SU-DHL-6 (cell line): Measurements from ENCODE around the gene ABCF2.

ENCODE experiments used
- EZH2phosphoT487 ChIP-seq: fragments of 200-600 bp; sonication (generic), shearing (Covaris generic); conservative IDR thresholded peaks from 2 replicates; pipeline ENCODE4 v1.6.1; 2018; ENCODE audit warnings: mild to moderate bottlenecking, antibody characterized with exemption, low read length, moderate library complexity, mixed read lengths
- TF ChIP-seq, protein P1 (sequence below): fragments of 200-600 bp; sonication (generic); IDR thresholded peaks from one replicate; pipeline ENCODE4 v1.5.1; 2017; ENCODE audit warnings: antibody characterized with exemption, mild to moderate bottlenecking, low read length, moderate library complexity; ENCODE audit not compliant: insufficient read depth, poor library complexity, severe bottlenecking

DNA sequence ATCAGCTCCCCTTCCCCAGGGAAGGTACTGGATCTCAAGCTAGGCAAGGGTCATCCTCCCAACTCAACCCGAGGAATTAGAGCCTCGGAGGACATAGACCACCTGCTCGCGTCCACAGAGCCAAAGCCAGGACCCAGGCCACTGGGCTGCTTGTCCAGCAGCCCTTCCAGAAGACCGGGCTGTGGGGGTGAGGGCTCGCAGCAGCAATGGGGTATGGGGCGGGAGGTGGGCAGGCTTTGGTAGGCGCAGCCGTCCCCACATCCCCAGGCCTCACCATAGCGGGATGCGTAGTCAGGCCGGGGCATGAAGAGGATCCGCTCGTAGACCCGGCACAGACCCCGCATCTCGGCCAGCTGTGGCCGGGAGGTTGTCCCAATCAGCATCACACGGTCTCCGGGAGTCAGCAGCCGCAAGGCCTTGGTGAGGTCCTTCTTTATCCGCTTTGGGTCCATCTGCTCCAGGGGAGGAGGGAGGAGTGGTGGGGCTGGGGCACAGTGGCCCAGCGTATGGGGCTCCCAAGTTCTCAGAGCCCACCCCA, 34.9 kb downstream of the ABCF2 start:
- TF ChIP-seq, protein P1, sequence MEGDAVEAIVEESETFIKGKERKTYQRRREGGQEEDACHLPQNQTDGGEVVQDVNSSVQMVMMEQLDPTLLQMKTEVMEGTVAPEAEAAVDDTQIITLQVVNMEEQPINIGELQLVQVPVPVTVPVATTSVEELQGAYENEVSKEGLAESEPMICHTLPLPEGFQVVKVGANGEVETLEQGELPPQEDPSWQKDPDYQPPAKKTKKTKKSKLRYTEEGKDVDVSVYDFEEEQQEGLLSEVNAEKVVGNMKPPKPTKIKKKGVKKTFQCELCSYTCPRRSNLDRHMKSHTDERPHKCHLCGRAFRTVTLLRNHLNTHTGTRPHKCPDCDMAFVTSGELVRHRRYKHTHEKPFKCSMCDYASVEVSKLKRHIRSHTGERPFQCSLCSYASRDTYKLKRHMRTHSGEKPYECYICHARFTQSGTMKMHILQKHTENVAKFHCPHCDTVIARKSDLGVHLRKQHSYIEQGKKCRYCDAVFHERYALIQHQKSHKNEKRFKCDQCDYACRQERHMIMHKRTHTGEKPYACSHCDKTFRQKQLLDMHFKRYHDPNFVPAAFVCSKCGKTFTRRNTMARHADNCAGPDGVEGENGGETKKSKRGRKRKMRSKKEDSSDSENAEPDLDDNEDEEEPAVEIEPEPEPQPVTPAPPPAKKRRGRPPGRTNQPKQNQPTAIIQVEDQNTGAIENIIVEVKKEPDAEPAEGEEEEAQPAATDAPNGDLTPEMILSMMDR = no peak
- TF ChIP-seq EZH2phosphoT487 = no peak
